ENCODE data around the gene CD244.

The CD244 gene

DNA sequence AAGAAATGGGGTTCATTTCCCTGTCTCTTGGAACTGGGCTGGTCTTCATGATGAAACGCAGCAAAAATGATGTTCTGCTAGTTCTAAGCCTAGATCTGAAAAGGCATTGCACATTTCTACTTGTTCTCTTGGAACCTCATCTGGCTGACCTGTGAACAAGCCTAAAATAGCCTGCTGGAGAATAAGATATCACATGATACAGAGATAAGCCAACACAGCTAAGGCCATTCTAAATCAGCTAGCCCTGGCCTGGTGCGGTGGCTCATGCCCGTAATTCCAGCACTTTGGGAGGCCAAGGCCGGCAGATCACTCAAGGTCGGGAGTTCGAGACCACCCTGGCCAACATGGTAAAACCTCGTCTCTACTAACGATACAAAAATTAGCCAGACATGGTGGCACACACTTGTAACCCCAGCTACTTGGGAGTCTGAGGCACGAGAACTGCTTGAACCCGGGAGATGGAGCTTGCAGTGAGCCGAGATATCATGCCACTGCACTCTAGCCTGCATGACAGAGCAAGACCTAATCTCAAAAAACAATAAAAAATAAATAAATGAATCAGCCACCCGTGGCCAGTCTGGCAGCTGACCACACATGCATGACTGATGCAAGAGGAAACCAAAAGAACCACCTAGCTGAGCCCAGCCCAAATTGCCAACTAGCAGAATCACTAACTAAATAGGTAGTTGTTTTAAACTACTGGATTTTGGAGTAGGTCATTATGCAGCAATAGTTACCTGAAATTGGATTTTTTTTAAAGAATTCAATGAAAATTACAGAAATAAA, 18.0 kb downstream of the CD244 start:
- DNase-seq (ENCODE audit: low spot score) = no peak

- no peak for DNase-seq (ENCODE audit: low spot score)
These were observed 21.6 kb downstream of the CD244 start for GRCh38 chr1:160841079-160841478.

DNA sequence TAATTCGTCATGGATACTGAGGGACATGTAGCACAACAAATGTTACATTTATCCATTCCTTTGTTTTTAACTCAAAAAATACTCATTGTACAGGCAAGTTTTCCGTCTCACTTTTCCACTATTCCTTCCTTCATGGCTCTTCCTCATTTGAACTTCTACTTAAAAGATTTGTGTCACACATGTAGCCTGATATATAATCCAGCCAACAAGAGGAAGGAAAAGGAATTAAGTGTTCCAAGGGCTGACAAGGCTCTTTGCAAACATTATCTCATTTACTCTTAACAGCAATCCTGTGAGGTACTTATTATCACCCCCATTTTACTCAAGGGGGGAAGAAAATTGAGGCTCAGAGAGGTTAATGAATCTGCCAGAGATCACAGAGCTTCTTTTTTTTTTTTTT, 22.9 kb downstream of the CD244 start:
- DNase-seq (ENCODE audit: low spot score) = no peak

GRCh38 chr1:160838888-160839287, 23.8 kb downstream of the CD244 start:
- DNase-seq (ENCODE audit: low spot score) = no peak

GRCh38 chr1:160837558-160838205, 25.0 kb downstream of the CD244 start:
- DNase-seq (ENCODE audit: low spot score) = no peak

- no peak for DNase-seq (ENCODE audit: low spot score)
These were observed 25.6 kb downstream of the CD244 start for GRCh38 chr1:160836981-160837557.

- DNase-seq (ENCODE audit: low spot score) = no peak
These were observed 26.1 kb downstream of the CD244 start for GRCh38 chr1:160836561-160836960.

- no peak for DNase-seq (ENCODE audit: low spot score)
These were observed 26.9 kb downstream of the CD244 start for GRCh38 chr1:160835751-160836150.

DNA sequence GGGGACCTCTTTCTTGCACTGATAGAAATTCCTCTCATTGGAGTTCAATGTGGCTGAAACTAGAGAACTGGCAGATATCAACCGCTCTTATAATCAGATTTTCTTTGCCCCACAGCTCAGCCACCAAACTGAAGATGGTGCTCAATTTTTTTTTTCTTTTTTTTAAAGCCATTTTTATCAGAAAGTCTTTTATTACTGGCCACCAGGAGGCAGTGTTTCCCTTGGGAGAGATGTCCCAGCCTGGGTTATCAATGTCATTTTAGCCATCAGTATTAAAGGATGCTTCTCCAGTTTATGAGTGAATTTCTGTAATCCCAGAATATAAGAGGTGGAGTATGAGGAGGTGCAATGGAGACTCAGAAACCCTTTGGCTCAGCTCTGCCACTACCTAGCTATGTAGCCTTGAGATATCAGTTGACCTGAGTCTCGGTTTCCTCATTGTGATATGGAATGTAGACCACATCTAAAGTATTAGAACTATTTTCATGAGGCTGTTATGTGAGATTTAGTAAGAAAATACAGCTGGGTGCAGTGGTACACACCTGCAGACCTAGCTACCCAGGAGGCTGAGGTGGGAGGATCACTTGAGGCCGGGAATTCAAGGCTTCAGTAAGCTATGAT, 27.6 kb downstream of the CD244 start:
- DNase-seq (ENCODE audit: low spot score) = peak; percentile 36

- DNase-seq (ENCODE audit: low spot score) = peak; percentile 42
These were observed 32.1 kb downstream of the CD244 start for GRCh38 chr1:160830321-160831153.

DNA sequence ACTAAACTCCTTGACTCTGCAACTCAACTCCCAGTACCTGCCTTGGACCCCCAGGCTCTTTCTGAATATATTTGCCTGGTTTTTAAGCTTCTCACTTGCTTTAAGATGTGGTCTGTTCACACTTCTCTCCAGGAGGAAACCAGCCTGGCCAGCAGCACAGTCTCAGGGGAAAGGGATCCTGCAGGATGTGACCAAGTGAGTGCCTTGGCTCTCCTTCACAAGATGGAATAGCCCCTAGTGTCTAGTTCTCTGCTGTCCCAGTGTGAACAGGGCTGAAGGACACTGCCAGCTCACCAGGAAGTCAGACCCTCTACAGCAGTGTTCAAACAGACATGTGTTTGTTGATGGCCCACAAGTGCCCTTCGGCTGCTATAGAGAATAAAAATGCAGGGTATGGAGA, 32.9 kb downstream of the CD244 start:
- DNase-seq (ENCODE audit: low spot score) = no peak

DNA sequence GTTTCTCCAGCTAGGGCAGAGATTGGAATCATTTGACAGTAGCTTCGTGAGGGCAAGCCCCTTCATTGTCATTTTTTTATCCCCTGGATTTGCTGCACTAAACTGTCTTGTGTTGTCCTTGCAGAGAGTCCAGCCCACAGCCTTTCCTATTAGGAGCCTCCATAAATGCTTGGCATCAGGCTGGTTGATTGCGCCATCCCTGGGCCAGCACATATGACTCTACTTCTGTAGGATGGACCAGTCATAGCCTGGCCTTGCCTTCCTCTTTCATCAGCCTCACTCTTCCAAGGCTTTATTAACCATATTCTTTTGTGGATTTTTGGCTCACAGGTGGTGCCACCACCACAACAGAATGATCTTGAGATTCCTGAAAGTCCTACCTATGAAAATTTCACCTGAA, 35.3 kb downstream of the CD244 start:
- DNase-seq (ENCODE audit: low spot score) = no peak

DNA sequence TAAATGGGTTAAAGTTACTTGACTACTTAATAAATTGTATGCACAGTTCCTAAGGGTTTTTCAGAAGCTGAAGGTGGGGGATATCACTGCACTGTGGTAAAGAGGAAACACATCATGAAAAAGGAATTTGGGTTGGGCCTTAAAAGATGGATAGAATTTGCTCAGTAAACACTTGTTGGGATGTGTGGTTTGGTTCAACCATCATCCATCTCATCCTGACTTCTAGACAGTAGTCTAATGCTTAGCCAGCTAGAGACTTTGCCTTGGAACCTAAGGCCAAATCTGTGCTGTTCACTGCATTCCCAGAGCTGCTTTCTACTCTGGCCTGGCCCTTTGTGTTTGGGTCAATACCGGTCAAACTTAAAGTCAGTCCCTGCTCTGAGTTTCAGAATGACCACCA, 36.1 kb downstream of the CD244 start:
- no peak for DNase-seq (ENCODE audit: low spot score)

- DNase-seq (ENCODE audit: low spot score) = no peak
These were observed 39.4 kb downstream of the CD244 start for GRCh38 chr1:160823296-160823695.

DNA sequence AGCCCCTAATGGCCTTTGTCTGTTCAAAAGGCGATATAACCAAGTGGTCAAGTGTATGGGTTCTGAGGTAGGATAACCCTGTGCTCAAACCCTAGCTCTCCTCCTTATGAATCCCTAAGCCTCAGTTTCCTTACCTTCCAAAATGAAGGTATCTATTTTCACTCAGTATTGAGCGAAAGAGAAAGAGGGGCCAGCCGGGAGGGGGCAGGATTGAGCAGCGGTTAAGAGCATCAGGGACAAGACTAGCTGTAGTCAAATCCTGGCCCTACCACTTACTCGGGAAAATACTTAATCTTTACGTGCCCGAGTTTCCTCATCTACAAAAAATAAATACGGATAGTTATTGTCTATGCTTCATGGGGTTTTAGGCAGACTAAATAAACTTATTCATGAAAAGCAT, 41.1 kb downstream of the CD244 start:
- peak; percentile 34 for DNase-seq (ENCODE audit: low spot score)

DNA sequence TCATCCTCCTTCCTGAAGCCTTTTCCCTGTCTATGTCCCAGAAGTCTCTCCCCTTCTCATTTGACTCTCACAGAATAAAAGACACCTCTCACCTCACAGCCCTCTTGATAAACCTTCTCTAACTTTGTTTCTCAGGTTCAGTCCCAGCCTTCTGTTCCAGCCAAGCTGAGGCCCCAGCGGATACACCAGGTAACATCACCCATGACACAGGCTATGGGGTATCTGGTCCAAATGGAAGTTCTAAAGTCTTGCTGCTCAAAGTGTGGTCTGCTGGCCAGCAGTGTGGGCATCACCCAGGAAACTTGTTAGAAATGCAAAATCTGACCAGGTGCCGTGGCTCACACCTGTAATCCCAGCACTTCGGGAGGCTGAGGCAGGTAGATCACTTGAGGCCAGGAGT, 43.5 kb downstream of the CD244 start:
- DNase-seq (ENCODE audit: low spot score) = no peak

DNA sequence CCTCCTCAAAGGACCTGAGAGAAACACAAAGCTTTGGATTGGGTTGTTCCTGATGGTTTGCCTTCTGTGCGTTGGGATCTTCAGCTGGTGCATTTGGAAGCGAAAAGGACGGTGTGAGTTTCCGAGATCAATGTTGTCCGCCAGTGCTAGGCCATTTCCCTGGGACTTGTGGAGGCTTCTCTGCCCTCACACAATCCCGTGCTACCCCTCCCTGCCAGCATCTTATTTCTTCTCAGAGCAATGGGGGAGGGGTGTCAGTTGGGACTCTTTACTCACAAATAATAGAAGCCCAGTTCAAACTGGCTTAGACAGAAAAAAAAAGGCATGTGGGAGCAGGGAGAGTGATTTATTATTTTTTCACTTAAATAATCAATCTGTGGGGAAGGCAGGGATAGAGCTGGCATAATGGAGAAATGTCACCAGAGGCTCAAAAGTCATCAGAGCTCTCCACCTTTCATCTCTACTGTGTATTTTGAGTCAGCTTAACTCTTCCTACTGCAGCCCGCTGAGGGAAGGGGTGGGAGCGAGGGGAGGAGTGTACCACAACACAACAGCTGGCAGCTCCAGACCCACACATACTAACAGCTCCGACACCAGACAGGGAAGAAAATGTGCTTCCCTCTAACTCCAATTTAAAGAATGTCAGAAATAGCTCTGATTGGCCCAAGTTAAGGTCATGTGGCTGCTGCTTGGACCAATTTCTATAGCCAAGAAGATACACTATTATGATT, 44.3 kb downstream of the CD244 start:
- DNase-seq (ENCODE audit: low spot score) = no peak

DNA sequence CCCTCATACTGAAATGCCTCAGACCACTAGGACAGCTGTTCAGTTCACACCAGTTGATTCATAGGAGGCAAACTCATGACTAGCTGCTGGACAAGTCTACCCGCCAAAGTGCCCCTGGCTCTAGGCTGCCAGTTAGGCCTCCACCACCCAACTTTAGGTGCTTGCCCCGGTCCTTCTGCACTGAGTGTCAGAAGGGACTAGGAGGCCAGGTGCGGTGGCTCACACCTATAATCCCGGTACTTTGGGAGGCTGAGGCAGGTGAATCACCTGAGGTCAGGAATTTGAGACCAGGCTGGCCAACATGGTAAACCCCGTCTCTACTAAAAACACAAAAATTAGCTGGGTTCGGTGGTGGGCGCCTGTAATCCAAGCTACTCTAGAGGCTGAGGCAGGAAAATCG, 47.8 kb downstream of the CD244 start:
- no peak for DNase-seq (ENCODE audit: low spot score)

GRCh38 chr1:160814316-160814715, 48.4 kb downstream of the CD244 start:
- no peak for DNase-seq (ENCODE audit: low spot score)

- DNase-seq (ENCODE audit: low spot score) = no peak
These were observed 49.5 kb downstream of the CD244 start for GRCh38 chr1:160813215-160813614.

DNA sequence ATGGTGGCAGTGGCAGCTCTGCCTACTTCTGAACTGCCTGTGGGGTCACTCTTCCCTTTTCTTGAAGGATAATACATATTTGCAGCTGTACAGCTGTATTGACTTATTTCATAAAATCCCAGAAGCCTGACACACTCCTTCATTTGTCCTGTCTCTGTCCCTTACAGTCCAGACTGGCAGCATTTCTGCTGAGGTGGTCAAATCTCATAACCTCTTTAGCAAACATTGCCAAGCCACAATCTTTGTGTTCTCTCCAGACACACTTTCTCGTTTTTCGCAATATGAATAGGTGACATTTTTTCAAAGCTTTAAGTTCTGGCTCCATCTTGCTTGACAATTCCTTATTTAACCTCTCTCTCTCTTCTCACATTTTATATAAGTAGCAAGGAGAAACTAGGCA, 51.5 kb downstream of the CD244 start:
- no peak for DNase-seq (ENCODE audit: low spot score)
